SKM-1 (cell line): Measurements from ENCODE around the gene TTN.

Experiments used
- DNase-seq: peaks from one replicate; lab custom pipeline; 2025; ENCODE audit not compliant: unreplicated experiment; lab: John Stamatoyannopoulos, UW

TTN gene

DNA sequence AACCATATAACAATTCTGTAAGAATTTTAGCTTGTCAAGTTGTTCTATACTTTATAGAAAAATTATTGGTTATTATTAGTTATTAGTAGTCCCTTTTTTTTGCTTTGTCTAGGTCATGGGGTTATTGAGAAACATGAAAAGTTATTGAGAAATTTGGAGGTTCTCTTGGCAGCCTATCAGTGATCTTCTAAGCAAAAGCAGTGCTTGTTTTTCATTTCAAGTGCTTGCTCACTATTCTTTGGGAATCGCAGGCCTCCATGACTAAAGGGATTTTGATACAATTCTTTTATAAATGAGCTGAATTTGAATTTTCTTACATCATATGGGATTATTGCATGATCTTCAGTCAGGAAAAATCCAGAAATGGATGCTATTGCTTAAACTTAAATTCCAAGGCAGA is 301.1 kb downstream of the TTN start:
- DNase-seq, result no peak

DNA sequence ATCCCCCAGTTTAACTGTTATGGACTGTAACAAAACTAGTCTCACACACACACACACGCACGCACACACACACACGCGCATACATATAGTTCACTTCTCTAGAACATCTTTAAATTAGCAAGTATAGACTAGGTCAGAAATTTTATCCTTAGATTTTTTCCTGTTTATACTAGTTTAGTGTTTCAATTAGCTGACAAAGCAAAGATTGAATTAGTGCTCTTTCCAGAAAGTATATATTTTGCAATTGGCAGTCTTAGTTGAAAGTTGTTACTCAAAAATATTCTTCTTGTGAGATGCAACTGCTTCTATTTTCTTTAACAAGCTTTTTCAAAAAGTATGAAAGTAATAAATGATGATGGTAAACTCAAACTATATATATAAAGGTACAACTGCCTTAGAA is 304.5 kb downstream of the TTN start:
- DNase-seq, result no peak

DNA sequence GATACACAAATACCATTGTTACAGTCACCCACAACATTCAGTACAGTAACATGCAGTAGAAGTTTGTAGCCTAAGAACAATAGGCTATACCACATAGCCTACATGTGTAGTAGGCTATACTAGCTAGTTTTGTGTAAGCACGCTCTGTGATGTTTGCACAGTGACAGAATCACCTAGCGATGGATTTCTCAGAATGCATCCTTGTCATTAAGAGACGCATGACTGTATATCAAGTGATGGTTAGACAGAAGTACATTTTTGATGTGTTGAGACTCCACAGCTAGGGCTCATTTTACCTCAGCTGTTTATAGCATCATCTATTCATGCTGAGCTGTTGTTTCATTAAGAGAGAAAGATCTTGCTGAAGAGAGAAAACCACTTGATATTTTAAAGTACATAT is 307.6 kb downstream of the TTN start:
- no peak for DNase-seq

DNA sequence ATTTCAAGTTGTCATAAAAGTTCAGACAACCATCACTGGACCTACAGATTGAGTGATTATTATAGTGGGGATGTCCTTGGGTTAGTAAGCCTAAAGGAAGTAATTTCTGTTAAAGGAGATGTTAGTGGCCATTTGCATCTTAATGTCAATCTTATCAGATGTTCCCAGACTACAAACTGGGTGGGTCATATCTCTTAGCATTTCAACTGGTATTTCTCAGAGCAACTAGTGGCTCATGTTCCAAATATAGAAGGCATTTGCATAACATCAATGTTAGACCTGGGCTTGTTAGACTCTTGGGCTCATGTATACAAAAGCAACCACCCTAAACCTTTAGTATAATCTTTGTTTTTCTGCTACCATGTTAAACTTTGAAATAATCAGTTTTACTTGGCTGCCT is 309.1 kb downstream of the TTN start:
- no peak for DNase-seq

DNA sequence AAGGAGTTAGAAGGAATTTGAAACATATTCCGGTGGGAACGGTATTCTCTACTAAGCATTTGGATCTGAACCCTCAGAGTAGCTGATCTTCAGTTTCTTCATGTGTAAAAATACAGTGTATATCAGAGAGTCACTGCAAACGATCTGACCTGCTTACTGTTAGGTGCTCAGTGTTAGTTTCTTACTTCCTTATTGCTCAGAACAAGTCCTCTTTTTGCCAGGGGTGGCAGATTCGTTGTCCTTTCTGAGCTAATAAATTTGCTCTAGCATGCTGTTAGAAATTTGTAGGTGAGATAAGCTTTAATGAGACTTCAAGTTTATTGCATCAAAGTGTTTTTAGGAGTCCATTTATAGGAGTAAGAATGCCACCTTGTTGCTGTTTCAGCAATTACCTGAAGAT is 311.2 kb downstream of the TTN start:
- DNase-seq, result no peak

DNA sequence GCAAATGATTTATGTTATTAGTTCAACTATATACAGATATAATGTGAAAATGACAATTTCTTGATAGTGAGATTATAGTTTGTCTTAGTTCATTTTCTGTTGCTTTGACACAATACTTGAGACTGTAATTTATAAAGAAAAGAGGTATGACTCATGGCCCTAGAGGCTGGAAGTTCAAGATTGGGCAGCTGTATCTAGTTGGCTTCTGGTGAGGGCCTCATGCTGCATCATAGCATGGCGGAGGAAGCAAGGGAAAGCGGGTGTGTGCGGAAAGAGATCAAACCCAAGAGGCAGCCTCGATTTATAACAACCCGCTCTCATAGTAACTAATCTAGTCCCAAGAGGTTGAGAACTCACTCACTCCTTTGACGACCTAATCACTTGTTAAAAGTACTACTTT is 315.6 kb downstream of the TTN start:
- DNase-seq, result no peak

DNA sequence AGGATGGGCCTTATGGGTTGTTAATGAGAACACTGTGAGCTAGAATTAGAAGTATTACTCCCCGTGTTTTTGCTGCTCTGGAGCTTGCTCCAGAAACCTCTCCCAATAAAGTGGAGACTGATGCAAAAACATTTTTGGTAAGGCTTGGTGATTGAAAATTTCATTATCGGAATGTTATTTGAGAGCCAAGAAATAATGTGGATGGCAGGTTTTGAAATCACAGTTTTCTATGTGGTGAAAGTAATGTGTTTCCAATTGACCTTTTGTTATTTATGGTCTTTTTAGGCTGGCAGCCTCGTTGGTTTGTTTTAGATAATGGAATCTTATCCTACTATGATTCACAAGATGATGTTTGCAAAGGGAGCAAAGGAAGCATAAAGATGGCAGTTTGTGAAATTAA is 321.9 kb downstream of the TTN start:
- DNase-seq, result no peak

DNA sequence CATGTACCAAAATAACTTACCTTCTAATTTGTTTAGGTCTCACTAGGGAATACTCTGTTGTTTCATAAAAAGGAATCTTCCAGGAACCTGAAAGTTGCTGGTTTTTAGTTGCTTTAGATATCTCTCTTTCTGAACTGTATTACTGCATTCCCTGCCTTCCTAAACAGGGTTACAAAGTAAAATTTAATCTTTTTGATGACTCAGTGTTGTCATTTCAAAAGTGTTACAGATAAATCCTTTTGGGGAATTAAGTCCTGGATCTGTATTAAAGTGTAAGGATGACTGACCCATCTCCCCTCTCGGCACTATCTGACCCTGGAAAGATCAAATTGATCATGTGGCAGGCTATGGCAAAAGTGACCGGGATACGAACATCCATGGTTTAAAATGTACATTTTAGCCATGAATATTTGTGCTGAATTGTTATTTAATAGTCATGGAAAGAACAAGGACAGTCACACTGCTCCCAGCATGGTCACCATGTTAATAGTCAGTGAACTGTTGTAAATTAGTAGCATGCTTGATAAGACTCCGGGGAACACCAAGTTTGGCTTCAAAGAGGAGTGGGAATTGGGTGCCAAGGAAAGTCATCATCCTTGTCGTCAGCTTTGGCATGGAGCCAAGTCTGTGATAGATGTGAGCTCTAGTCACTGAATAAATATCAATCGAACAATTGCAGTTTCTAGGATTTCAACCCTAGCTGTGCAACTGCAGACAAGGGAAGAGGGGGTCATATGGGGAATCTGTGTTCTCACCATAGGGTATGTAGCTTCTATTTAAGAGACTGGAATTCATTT is 322.8 kb downstream of the TTN start:
- no peak for DNase-seq

DNA sequence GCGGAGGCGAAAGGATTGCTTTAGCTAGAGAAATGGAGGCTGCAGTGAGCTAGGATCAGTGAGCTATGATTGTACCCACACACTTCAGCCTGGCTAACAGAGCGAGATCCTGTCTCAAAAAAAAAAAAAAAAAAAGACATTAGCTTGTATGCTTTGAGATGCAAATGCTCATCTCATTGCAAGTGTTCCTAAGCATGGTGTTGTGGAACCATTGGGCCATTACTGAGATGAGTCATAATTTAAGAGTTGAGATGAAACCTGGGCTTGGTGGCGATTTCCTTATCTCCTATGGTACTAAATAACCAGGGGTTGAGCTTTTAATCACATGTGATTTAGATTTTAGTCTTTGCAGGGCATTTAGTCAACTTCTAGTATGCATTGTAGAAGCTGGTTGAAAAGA is 324.8 kb downstream of the TTN start:
- no peak for DNase-seq

DNA sequence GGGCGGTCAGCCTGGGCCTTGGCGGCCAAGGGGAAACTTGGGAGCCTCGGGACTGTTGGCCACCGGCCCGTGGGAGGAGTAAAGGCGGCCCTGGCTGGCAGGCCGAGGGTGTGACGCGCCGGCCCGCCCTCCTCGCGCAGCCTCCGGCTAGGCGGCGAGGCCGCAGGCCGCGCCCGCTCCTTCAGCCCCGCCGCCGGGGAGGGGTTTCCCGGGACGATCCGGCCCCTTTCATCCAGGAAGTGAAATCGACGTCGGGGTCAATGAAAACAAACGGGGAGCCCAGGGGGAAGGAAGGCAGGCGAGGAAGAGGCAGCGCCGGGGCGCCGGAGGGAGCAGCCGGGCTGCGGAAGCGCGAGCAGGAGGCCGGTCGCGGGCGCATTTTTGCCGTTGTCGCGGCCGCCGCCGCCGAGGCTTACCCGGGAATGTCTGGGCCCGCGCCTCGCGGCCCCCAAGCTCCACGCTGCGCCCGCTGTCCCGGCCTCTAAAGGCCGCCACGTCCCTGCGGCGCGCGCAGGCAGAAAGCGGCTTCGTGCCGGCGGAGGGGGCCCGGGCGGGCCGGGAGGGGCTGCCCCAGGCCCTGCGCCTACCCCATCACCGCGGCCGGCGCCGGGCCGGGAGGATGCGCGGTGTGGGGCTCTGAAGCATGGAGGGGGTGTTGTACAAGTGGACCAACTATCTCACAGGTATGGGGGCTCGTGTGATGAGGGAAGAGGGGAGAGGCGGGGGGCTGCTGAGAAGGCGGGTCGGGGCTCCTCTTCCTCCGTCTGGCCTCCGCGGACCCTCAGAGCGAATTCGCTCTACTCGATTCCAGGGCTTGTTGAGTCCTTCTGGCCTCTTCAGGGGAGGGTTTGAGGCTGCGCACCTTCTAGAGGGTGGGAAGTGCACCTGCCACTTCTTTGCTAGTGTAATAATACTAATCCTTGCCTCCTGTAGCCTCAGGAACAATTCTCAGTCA is 326.7 kb downstream of the TTN start, which contains the start of gene PLEKHA3:
PLEKHA3 (plus strand) TSS at position 231 of the 955 bp plus-strand sequence; CDS start at position 644, 413 bp downstream.
- DNase-seq, result peak; percentile 68

DNA sequence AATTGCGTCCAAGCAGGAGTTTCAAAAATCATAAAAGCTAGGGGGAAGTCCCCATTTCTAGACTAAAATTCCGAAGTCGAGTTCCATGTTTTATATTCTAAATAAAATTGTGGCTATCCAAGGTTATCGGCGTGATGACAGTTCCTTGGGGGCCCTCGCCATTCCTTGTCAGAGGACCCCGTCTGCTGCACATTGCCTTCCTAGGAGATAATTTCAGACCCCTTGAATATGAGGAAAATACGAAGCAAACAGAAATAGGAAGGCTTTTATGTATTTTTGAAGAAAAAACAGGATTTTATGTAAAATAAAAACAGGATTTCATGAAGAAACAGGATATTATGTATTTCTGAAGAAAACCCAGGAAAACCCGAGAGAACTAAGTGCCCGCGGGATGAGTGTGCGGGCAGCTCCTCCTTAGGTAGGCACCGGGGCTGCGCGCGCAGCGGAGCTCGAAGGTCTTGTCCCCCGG is 327.4 kb downstream of the TTN start:
- DNase-seq, result no peak

DNA sequence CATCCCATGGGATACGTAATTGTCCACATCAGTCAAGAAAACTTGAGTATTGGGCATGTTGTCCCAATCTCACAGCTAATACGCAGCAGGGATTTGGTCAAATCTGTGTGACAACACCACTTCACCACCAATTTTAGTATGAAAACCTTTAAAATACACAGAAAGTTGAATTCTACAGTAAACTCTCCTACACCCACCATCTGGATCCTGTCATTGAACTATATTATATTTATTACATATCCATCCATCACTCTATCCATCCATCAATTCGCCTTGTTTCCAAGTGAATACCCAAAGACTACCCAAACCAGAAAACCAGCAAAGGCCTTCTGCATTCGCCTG is 328.0 kb downstream of the TTN start:
- no peak for DNase-seq

DNA sequence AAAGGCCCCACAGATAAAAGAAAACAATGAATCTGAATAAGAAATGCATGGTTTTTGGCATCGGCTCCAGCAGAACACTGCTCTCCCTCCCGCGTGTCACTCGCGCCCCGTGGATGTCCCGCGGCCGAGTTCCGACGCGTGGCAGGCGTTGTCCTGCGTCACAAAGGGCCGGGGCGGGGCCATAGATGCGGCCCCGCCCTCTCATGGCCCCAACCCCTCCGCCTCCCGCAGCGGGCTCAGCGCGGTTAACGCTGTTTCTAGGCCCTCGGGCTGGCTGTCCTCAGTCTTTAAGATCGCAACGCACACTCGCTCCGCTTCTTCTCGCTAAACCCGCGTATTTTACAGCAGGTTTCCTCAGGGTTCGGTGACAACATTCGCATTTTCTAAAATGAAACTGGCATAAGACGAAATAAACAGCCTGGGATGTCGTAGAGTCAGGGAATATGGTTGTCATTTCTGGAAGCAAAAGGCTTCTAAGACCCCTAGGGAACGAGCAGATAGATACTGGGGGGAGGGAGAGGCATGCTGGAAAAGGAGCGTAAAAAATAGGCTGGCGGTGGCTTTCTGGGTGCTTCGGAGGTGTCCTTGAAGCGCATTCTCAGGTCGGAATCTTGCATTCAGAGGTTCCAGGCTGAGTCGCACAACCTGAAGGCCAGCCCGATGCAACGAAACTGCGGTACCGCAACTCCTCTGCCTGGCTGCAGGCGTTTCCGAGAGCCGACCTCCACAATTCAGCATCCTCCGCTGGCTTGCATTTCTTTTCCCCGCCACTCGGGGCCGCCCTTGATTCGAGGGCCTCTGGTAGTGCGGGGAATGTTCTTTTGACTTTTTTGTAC is 328.6 kb downstream of the TTN start, which contains the start of gene FKBP7:
FKBP7 (minus strand) TSS at position 162 of the 836 bp plus-strand sequence; CDS start at position 61, 101 bp downstream.
- DNase-seq, result peak; percentile 66

DNA sequence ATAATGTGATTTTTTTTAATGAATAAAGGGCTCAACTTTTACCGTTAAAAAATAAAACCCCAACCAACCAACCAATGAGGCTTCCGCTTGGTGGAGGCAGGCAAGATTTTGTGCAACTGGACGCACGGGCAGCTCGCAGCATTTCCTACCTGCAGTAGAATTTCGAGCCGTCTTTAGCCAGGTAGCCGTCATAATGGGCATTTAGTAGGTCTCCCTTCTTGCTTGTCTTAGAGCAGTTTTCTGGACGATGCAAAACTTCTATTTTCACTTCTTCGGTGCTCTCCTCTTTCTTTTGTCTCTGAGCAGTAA is 329.1 kb downstream of the TTN start:
- DNase-seq, result no peak

DNA sequence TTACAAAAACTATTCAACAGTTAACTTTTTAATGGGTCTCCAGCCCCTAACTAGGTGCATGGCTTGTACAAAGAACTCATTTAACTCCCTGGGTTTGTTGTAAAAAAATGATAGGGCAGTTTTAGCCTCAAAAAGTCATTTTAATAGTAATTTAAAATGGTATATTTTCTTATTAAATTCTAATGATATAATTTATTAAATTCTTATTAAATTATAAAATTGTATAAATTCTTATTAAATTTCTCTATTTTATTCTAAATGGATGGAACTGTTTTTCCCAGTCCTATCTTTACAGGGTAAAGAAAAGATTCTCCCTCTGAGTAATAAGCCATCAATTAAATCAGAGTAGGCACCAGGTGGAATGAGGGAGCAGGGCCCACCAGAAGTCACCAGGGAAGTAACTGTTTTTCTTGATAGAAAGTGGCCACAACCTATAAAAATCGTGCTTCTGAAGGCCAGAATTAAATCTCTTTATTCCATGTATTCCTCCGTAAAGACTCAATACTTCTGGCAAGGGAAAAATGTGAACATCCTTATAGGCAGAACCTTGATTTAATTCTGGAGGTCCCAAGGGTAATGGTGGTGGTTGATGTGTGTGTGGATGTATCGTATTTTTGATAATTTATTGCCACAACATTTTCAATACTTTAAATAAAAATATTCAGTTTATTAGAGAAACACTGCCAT is 329.6 kb downstream of the TTN start:
- no peak for DNase-seq

DNA sequence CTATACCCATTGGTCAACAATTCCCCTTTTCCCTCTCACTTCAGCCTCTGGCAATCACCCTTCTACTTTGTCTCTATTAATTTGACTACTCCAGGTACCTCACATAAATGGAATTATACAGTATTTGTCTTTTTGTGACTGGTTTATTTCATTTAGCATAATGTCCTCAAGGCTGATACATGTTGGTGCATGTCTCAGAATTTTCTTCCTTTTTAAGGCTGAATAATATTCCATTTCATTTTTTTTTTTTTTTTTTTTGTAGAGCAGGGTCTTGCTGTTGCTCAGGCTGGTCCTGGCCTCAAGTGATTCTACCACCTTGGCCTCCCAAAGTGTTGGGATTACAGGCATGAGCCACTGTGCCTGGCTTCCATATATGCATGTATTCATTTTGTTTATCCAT is 330.7 kb downstream of the TTN start:
- DNase-seq, result no peak
